ENCODE measurements around the gene RRP36. TPM values are rescaled to one million over a fixed set of nuclear protein-coding genes. Genes with fewer than 3 reads are reported as not detected.

RRP36 gene
- total and polyA plus RNA-seq, 2 experiments from 2014 or later: 72.5 to 83.2 TPM

DNA sequence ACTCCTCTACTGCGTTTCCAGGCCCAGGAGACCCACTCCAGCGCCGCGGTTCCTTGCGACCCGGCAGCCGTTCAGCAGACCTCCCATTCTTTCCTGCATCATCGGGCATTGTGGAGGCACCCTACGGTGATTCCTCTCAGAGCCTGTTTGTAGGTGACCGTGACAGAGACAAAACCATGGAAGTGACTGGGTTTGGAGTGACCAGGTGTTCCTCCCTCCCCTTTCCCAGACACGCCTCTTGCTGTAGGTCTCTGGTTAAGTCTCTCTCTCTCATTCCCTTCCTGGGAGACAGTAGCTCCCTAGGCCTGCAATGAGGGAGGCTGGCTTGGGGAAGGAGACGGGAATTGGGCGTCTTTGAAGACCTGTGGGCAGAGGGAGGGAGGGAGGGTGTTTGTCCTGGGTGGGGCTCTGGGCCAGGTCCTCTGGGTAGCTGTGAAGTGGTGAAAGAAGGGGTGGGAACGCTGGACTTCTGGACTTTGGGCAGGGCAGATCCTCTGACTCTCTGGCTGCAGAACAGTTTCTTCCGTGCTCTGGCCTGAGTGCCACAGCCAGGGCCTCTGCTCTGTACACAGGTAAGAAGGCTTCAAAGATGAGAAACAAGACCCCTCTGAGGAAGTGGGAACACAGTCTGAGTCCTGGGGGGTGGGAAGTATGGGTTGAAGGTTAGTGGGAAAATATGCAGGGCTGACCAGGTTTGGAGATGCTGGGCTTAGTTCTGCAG is 38.8 kb downstream of the RRP36 start:
- Histone ChIP-seq H3K27me3 (no peaks in the 10 kb centered on the region), H3K9me2 (replicated peaks; ENCODE audit: insufficient read depth) (no peaks in the 10 kb centered on the region), H3K27ac (peak overlapping the region; percentile 98), H3K4me2 (peak overlapping the region; percentile 89), H3K36me3 (replicated peaks; ENCODE audit: insufficient read depth, low read depth) (no peaks in the 10 kb centered on the region), H2AFZ (peak overlapping the region; percentile 6), H3K4me3 (peak overlapping the region; percentile 57), H3K79me2 (peaks cover 65% of the 10 kb centered on the region), H3K9me3 (ENCODE audit: low read depth) (no peaks in the 10 kb centered on the region), H3K4me1 (ENCODE audit: insufficient read depth) (peaks cover 10% of the 10 kb centered on the region), H4K20me1 (ENCODE audit: insufficient read depth, poor library complexity, severe bottlenecking) (no peaks in the 10 kb centered on the region)
- DNase-seq (ENCODE audit: low spot score): peak; percentile 81
- TF ChIP-seq, protein P1, sequence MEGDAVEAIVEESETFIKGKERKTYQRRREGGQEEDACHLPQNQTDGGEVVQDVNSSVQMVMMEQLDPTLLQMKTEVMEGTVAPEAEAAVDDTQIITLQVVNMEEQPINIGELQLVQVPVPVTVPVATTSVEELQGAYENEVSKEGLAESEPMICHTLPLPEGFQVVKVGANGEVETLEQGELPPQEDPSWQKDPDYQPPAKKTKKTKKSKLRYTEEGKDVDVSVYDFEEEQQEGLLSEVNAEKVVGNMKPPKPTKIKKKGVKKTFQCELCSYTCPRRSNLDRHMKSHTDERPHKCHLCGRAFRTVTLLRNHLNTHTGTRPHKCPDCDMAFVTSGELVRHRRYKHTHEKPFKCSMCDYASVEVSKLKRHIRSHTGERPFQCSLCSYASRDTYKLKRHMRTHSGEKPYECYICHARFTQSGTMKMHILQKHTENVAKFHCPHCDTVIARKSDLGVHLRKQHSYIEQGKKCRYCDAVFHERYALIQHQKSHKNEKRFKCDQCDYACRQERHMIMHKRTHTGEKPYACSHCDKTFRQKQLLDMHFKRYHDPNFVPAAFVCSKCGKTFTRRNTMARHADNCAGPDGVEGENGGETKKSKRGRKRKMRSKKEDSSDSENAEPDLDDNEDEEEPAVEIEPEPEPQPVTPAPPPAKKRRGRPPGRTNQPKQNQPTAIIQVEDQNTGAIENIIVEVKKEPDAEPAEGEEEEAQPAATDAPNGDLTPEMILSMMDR (IDR thresholded peaks at IDR 0.05; ENCODE audit: poor library complexity): no peak
- TF ChIP-seq EZH2phosphoT487 (IDR thresholded peaks at IDR 0.05; ENCODE audit: low read depth, severe bottlenecking, unreplicated experiment) (no peak), EZH2 (IDR thresholded peaks at IDR 0.05; ENCODE audit: borderline replicate concordance) (no peak)
- WGBS (ENCODE audit: low lambda C conversion rate, missing lambda C conversion rate): 9% methylated on average over 15 of the region's 15 CpGs

- 80% methylated on average over 12 of the region's 12 CpGs for WGBS (ENCODE audit: low lambda C conversion rate, missing lambda C conversion rate)
- no peak overlapping the region for H2AFZ ChIP-seq
- H3K79me2 ChIP-seq: peaks cover 65% of the 10 kb centered on the region
- peaks cover 10% of the 10 kb centered on the region for H3K4me1 ChIP-seq (ENCODE audit: insufficient read depth)
- peak overlapping the region; percentile 98 for H3K27ac ChIP-seq
- H3K9me3 ChIP-seq (ENCODE audit: low read depth): no peaks in the 10 kb centered on the region
- H3K4me3 ChIP-seq: peak overlapping the region; percentile 57
- no peak for DNase-seq (ENCODE audit: low spot score)
- no peaks in the 10 kb centered on the region for H3K36me3 ChIP-seq (replicated peaks; ENCODE audit: insufficient read depth, low read depth)
- peak overlapping the region; percentile 89 for H3K4me2 ChIP-seq
- TF ChIP-seq EZH2 (IDR thresholded peaks at IDR 0.05; ENCODE audit: borderline replicate concordance) (no peak), EZH2phosphoT487 (IDR thresholded peaks at IDR 0.05; ENCODE audit: low read depth, severe bottlenecking, unreplicated experiment) (no peak)
- TF ChIP-seq, protein P1 (IDR thresholded peaks at IDR 0.05; ENCODE audit: poor library complexity): no peak
- no peaks in the 10 kb centered on the region for H3K9me2 ChIP-seq (replicated peaks; ENCODE audit: insufficient read depth)
- no peaks in the 10 kb centered on the region for H4K20me1 ChIP-seq (ENCODE audit: insufficient read depth, poor library complexity, severe bottlenecking)
- H3K27me3 ChIP-seq: no peaks in the 10 kb centered on the region
Observed at GRCh38 chr6:43060755-43061633, 39.6 kb downstream of the RRP36 start.

DNA sequence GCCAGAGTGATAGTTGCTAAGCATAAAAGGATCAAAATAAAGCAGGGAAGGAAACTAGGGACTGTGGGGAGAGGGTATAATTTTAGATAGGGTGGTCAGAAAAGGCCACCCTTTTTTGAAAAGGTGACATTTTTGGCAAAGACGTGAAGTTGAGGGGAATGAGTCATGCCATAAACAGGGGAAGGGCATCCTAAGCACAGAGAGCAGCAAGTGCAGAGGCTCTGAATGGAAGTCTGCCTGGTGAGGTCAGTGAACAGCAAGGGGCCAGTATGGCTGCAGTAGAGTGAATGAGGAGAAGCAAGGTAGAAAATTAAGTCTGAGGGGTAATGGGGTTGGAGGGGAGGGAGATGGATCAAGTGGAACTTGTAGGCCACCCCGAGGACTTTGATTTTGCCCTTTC is 40.4 kb downstream of the RRP36 start:
- H4K20me1 ChIP-seq (ENCODE audit: insufficient read depth, poor library complexity, severe bottlenecking): no peaks in the 10 kb centered on the region
- H3K9me3 ChIP-seq (ENCODE audit: low read depth): no peaks in the 10 kb centered on the region
- no peak overlapping the region for H2AFZ ChIP-seq
- H3K27me3 ChIP-seq: no peaks in the 10 kb centered on the region
- H3K4me1 ChIP-seq (ENCODE audit: insufficient read depth): peaks cover 10% of the 10 kb centered on the region
- H3K36me3 ChIP-seq (replicated peaks; ENCODE audit: insufficient read depth, low read depth): no peaks in the 10 kb centered on the region
- TF ChIP-seq, protein P1 (IDR thresholded peaks at IDR 0.05; ENCODE audit: poor library complexity): no peak
- no peak for TF ChIP-seq EZH2phosphoT487 (IDR thresholded peaks at IDR 0.05; ENCODE audit: low read depth, severe bottlenecking, unreplicated experiment)
- no peak for TF ChIP-seq EZH2 (IDR thresholded peaks at IDR 0.05; ENCODE audit: borderline replicate concordance)
- H3K79me2 ChIP-seq: peaks cover 65% of the 10 kb centered on the region
- no peak overlapping the region for H3K4me3 ChIP-seq
- DNase-seq (ENCODE audit: low spot score): no peak
- peak overlapping the region; percentile 98 for H3K27ac ChIP-seq
- no peaks in the 10 kb centered on the region for H3K9me2 ChIP-seq (replicated peaks; ENCODE audit: insufficient read depth)
- H3K4me2 ChIP-seq: peak overlapping the region; percentile 89
- 68% methylated on average over 2 of the region's 2 CpGs for WGBS (ENCODE audit: low lambda C conversion rate, missing lambda C conversion rate)

All from hepatocyte (in vitro differentiated cells).